ENCODE results near the gene MALT1.

The MALT1 gene

DNA sequence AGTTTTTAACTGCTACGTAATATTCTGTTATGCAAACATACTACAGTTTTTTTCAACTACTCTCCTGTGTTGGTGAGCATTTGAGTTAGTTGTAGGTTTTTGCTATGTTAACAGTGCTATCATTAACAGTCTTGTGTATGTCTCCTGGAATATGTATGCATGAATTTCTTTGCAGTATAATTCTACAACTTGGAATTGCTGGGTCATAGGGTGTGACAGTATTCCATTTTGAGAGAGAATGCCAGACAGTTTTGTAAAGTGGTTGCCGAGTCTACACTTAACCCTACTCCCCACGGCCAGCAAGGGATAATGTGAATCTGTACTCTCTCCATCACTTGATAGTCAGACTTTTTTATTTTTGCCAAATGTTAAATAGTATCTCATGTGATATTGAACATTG is 67.1 kb downstream of the MALT1 start:
- TF ChIP-seq, protein P1, sequence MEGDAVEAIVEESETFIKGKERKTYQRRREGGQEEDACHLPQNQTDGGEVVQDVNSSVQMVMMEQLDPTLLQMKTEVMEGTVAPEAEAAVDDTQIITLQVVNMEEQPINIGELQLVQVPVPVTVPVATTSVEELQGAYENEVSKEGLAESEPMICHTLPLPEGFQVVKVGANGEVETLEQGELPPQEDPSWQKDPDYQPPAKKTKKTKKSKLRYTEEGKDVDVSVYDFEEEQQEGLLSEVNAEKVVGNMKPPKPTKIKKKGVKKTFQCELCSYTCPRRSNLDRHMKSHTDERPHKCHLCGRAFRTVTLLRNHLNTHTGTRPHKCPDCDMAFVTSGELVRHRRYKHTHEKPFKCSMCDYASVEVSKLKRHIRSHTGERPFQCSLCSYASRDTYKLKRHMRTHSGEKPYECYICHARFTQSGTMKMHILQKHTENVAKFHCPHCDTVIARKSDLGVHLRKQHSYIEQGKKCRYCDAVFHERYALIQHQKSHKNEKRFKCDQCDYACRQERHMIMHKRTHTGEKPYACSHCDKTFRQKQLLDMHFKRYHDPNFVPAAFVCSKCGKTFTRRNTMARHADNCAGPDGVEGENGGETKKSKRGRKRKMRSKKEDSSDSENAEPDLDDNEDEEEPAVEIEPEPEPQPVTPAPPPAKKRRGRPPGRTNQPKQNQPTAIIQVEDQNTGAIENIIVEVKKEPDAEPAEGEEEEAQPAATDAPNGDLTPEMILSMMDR (conservative IDR thresholded peaks at IDR 0.05), result no peak
- no peak overlapping the region for H3K27ac ChIP-seq

DNA sequence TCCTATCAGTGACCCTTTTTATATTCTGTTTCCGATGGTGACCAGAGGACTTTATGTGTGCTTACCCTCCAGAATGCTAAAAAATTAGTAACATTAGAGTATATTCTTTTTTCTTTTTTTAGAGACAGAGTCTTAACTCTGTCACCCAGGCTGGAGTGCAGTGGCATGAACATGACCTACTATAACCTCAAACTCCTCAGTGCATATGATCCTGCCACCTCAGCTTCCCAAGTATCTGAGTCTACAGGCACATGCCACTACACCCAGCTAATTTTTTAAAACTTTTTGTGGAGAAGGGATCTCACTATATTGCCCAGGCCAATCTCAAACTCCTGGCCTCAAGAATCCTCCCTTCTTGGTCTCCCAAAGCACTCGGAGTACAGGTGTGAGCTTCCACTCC is 74.6 kb downstream of the MALT1 start:
- TF ChIP-seq, protein P1 (conservative IDR thresholded peaks at IDR 0.05), result no peak
- no peak overlapping the region for H3K27ac ChIP-seq

DNA sequence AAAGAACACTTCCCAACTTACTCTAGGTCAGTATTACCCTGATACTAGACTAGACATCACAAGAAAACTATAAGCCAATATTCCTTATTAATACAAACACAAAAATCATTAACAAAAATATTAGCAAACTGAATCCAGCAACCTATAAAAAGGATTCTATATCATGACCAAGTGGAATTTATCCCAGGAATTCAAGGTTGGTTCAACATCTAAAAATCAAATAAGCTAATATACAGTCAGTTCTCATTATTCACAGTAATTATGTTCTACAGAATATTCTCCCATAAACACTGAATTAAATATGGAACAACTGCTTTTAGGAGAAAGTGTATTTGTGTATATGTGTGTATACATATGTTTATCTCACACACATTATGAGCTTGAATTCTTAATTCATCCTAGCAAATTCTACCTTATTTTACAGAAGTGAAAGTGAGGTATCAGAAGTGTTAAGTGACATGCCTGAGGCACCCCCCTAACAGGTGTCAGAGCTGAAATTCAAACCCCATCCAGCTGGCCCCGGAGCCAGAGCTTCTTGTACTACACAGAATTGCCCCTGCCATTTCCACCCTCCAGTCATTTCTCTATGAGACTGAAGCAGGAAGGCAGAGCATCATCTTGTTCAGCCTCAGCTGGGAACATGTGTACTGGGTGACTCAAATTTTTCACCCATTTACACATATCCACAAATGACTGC is 77.8 kb downstream of the MALT1 start:
- TF ChIP-seq, protein P1 (conservative IDR thresholded peaks at IDR 0.05), result no peak
- H3K27ac ChIP-seq, result no peak overlapping the region

DNA sequence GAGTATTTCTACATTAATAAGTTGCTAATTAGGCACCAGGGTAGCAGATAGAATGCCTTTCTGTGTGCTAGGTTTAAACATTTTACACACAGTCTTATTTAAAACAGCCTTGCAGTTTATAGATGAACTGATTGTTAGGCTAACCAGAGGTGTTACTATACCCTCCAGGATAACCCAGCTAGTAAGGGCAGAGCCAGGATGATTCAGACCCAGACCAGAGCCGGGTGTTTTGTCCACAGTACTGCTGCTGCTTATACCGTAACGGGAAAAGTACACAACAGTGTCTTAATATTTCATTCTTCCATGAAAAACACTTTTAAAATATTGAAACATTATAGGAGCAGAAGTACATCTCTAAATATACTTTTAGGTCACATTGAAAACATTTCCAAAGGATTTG is 82.7 kb downstream of the MALT1 start:
- TF ChIP-seq, protein P1 (conservative IDR thresholded peaks at IDR 0.05), result no peak
- H3K27ac ChIP-seq, result no peak overlapping the region

DNA sequence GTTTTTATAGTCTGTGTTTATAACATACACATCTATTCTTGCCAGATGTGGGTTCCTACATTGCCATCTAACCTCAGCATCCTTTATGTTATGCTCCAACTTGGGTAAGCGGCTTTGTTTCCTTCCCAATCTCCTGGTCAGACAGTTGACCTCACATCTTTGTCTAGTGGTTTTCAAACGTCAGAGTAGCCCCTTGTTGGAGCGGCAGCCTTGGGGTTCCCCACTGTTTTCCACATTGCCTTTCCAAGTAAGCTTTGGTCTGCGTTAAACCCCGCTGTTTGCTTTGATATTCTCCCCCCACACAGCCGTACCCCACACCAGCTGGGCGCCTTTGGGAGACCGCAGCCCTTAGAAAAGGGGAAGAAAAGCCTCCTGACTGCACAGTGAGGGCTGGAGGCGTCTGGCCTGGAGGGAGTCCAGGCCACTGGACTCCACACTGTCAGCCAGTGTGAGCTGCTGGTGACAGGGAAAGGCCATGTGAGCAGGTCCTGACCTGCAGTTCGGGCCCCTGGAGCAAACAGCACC is 83.3 kb downstream of the MALT1 start:
- TF ChIP-seq, protein P1 (conservative IDR thresholded peaks at IDR 0.05), result no peak
- H3K27ac ChIP-seq, result no peak overlapping the region

DNA sequence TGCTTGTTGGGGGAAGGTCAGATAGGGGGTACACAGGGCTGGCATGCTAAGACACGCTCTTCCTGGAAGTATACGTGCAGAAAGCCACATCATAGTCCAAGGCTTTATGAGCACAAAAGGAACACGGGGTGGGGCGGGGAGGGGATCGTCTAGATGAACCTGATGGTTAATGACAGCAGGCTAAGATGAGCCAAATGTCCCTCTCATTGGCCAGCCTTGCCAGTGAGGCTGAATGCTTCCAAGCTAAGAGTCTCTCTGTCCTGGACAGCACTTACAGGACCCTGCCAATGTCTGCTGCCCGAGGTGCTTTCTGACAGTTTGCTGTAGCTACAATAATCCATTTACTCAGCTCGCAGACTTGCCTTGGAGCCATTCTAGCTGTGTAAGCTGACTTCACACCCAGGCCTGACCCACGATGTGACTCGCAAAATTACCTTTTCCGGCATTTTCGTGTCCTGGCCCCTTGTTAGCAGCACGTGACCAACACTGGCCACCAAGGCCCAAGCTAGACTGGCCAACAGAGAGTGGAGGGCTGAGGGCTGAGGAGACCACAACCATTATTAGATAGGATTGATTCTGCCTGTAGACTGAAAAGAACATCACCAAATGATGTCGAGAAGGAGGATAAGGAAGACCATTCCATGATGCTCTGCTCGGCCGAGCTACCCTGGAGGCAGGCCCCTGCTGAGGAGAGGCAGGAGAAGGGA is 84.2 kb downstream of the MALT1 start:
- TF ChIP-seq, protein P1 (conservative IDR thresholded peaks at IDR 0.05), result no peak
- H3K27ac ChIP-seq, result no peak overlapping the region

DNA sequence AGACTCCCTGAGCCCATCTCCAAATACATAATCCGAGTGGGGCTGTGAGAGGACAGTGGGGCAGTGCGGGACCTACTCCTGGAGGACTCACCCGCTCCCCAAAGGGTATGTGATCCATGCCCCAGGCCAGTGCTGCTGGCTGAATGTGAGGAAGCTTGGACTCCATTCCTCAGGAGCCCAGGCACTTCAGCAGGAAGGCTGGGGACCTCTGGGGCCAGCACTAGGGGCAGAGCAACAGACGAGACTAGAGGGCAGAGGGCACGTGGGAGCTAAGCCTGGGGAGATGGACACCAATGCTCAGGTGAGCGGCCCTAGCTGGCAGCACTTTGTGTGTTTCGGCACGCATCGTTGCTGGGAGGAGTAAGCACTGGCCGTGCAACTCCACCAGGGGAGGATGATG is 84.9 kb downstream of the MALT1 start:
- H3K27ac ChIP-seq, result no peak overlapping the region
- TF ChIP-seq, protein P1 (conservative IDR thresholded peaks at IDR 0.05), result no peak

All from VCaP (cell line).